SK-N-SH treated with all-trans-retinoic acid at 6 μM for 48 hours (cell line): ENCODE measurements around the gene CLDN20.
"Not testable (repeated sequence)": the region's sequence is repeated elsewhere in the genome, so short reads cannot be mapped to it uniquely, and the experiment has no call there.

ENCODE experiments used
- ARNTL ChIP-seq: fragments of 450-650 bp; formaldehyde crosslinking; IDR thresholded peaks from 2 replicates; pipeline ENCODE4 v1.5.0; 2020; ENCODE audit warnings: low read depth, mild to moderate bottlenecking, moderate library complexity, borderline replicate concordance
- BACH2 ChIP-seq: fragments of 250-450 bp; sonication (Bioruptor Pico); IDR thresholded peaks from 2 replicates; pipeline ENCODE4 v1.9.0; 2021; ENCODE audit warnings: mild to moderate bottlenecking, borderline replicate concordance
- GLIS3 ChIP-seq: fragments of 250-450 bp; sonication (Bioruptor Pico); IDR thresholded peaks from 2 replicates; pipeline ENCODE4 v1.5.0; 2020; ENCODE audit warnings: mild to moderate bottlenecking, moderate library complexity
- PATZ1 ChIP-seq: fragments of 250-450 bp; sonication (Bioruptor Pico); IDR thresholded peaks from 2 replicates; pipeline ENCODE4 v1.8.0; 2020; ENCODE audit warnings: mild to moderate bottlenecking, moderate library complexity, borderline replicate concordance
- POU6F1 ChIP-seq: fragments of 250-450 bp; sonication (Bioruptor Pico); IDR thresholded peaks from 2 replicates; pipeline ENCODE4 v1.8.0; 2021; ENCODE audit warnings: low read depth, mild to moderate bottlenecking, moderate library complexity, borderline replicate concordance
- PPARA ChIP-seq: fragments of 250-450 bp; sonication (Bioruptor Pico); IDR thresholded peaks from 2 replicates; pipeline ENCODE4 v1.5.0; 2020; ENCODE audit warnings: mild to moderate bottlenecking, borderline replicate concordance
- SNAI2 ChIP-seq: fragments of 250-450 bp; sonication (Bioruptor Pico); IDR thresholded peaks from 2 replicates; pipeline ENCODE4 v1.5.0; 2020; ENCODE audit warnings: mild to moderate bottlenecking, moderate library complexity
- TOX ChIP-seq: fragments of 250-450 bp; sonication (Bioruptor Pico); IDR thresholded peaks from 2 replicates; pipeline ENCODE4 v1.8.0; 2021; ENCODE audit warnings: mild to moderate bottlenecking, moderate library complexity, borderline replicate concordance
- TSHZ2 ChIP-seq: fragments of 250-450 bp; sonication (Bioruptor Pico); IDR thresholded peaks from 2 replicates; pipeline ENCODE4 v1.5.0; 2020; ENCODE audit warnings: mild to moderate bottlenecking, moderate library complexity
- ZFP3 ChIP-seq: fragments of 250-450 bp; sonication (Bioruptor Pico); IDR thresholded peaks from 2 replicates; pipeline ENCODE4 v1.5.0; 2020; ENCODE audit warnings: mild to moderate bottlenecking, moderate library complexity
- ZFP30 ChIP-seq: fragments of 450-650 bp; formaldehyde crosslinking; IDR thresholded peaks from 2 replicates; pipeline ENCODE4 v1.5.0; 2022; ENCODE audit warnings: mild to moderate bottlenecking, moderate library complexity
- ZNF70 ChIP-seq: fragments of 450-650 bp; formaldehyde crosslinking; IDR thresholded peaks from 2 replicates; pipeline ENCODE4 v1.5.0; 2020; ENCODE audit warnings: mild to moderate bottlenecking, moderate library complexity
- ZNF8 ChIP-seq: fragments of 450-650 bp; formaldehyde crosslinking; IDR thresholded peaks from 2 replicates; pipeline ENCODE4 v1.5.0; 2020; ENCODE audit warnings: mild to moderate bottlenecking, moderate library complexity

- TF ChIP-seq SNAI2 (CRISPR knock-in tag); TOX (CRISPR knock-in tag); POU6F1; TSHZ2 (CRISPR knock-in tag); PATZ1 (CRISPR knock-in tag); ZNF70; ZFP30 (CRISPR knock-in tag); GLIS3; ZFP3 (CRISPR knock-in tag); PPARA (CRISPR knock-in tag); ARNTL (CRISPR knock-in tag); ZNF8 (CRISPR knock-in tag); BACH2: not testable (repeated sequence)
These were observed 45.1 kb upstream of the CLDN20 start for GRCh38 chr6:155218711-155219110.
